ENCODE measurements around the gene ABT1.

Gene ABT1

GRCh38 chr6:26571592-26572296 is 25.0 kb upstream of the ABT1 start:
- no peak for DNase-seq (ENCODE audit: low read depth in 2 of 2, low spot score in 1 of 2)

GRCh38 chr6:26575494-26575939 is 21.2 kb upstream of the ABT1 start:
- no peak for DNase-seq (ENCODE audit: low read depth in 2 of 2, low spot score in 1 of 2)

GRCh38 chr6:26576407-26576843 is 20.3 kb upstream of the ABT1 start:
- DNase-seq (ENCODE audit: low read depth in 2 of 2, low spot score in 1 of 2), result no peak

GRCh38 chr6:26576929-26577719 is 19.6 kb upstream of the ABT1 start:
- DNase-seq (ENCODE audit: low read depth in 2 of 2, low spot score in 1 of 2), result peak in 1 of 2 donors; percentile 39

GRCh38 chr6:26577720-26578072 is 19.1 kb upstream of the ABT1 start:
- DNase-seq (ENCODE audit: low read depth in 2 of 2, low spot score in 1 of 2), result no peak

GRCh38 chr6:26578279-26578678 is 18.5 kb upstream of the ABT1 start:
- DNase-seq (ENCODE audit: low read depth in 2 of 2, low spot score in 1 of 2), result no peak

GRCh38 chr6:26578741-26579140 is 18.0 kb upstream of the ABT1 start:
- DNase-seq (ENCODE audit: low read depth in 2 of 2, low spot score in 1 of 2), result no peak

GRCh38 chr6:26581164-26581915 is 15.4 kb upstream of the ABT1 start:
- DNase-seq (ENCODE audit: low read depth in 2 of 2, low spot score in 1 of 2), result no peak

- no peak for DNase-seq (ENCODE audit: low read depth in 2 of 2, low spot score in 1 of 2)
Measured at GRCh38 chr6:26588965-26589364, 7.8 kb upstream of the ABT1 start.

GRCh38 chr6:26592649-26593048 is 4.1 kb upstream of the ABT1 start:
- no peak for DNase-seq (ENCODE audit: low read depth in 2 of 2, low spot score in 1 of 2)

- no peak for DNase-seq (ENCODE audit: low read depth in 2 of 2, low spot score in 1 of 2)
Measured at GRCh38 chr6:26593278-26594130, 3.2 kb upstream of the ABT1 start.

- no peak for DNase-seq (ENCODE audit: low read depth in 2 of 2, low spot score in 1 of 2)
Measured at GRCh38 chr6:26594131-26594498, 2.6 kb upstream of the ABT1 start.

GRCh38 chr6:26594730-26595632 is 1.8 kb upstream of the ABT1 start:
- no peak for DNase-seq (ENCODE audit: low read depth in 2 of 2, low spot score in 1 of 2)

GRCh38 chr6:26595669-26596269 is 984 bp upstream of the ABT1 start:
- peak; percentile 76 to 80 for DNase-seq (ENCODE audit: low read depth in 2 of 2, low spot score in 1 of 2)

GRCh38 chr6:26597389-26597766 is 625 bp downstream of the ABT1 start:
- no peak for DNase-seq (ENCODE audit: low read depth in 2 of 2, low spot score in 1 of 2)

GRCh38 chr6:26597821-26598220 is 1.1 kb downstream of the ABT1 start:
- DNase-seq (ENCODE audit: low read depth in 2 of 2, low spot score in 1 of 2), result no peak

- no peak for DNase-seq (ENCODE audit: low read depth in 2 of 2, low spot score in 1 of 2)
Measured at GRCh38 chr6:26598267-26598666, 1.5 kb downstream of the ABT1 start.

GRCh38 chr6:26599134-26599533 is 2.4 kb downstream of the ABT1 start:
- no peak for DNase-seq (ENCODE audit: low read depth in 2 of 2, low spot score in 1 of 2)

- no peak for DNase-seq (ENCODE audit: low read depth in 2 of 2, low spot score in 1 of 2)
Measured at GRCh38 chr6:26599591-26599990, 2.8 kb downstream of the ABT1 start.

GRCh38 chr6:26600759-26601158 is 4.0 kb downstream of the ABT1 start:
- no peak for DNase-seq (ENCODE audit: low read depth in 2 of 2, low spot score in 1 of 2)
